Left lung (tissue), 10 donors: ENCODE results near the gene TTC1. TPM values are rescaled to one million over a fixed set of nuclear protein-coding genes. Genes with fewer than 3 reads are reported as not detected.

ENCODE experiments used
- ATAC-seq: fragments of 200-7000 bp; cut with Tn5 transposase; one replicate; pipeline ENCODE4 v1.9.1; 2020; ENCODE audit warnings: moderate library complexity
- DNase-seq, 4 donors: peaks; one replicate each; pipeline ENCODE4 v3.0.0-alpha.2; 2013 to 2020
- H3K27ac ChIP-seq, 2 donors: fragments of 200-600 bp; sonication (generic) in 1 of 2; one replicate each; pipeline versions ENCODE4 v1.5.0 to v1.8.0; 2020 to 2021
- H3K27me3 ChIP-seq, 2 donors: fragments of 200-600 bp; sonication (generic) in 1 of 2; one replicate each; pipeline versions ENCODE4 v1.5.0 to v1.8.0; 2020 to 2021
- H3K36me3 ChIP-seq, 2 donors: fragments of 200-600 bp; sonication (generic) in 1 of 2; one replicate each; pipeline versions ENCODE4 v1.5.0 to v1.8.0; 2020 to 2021
- H3K4me1 ChIP-seq, 2 donors: fragments of 200-600 bp; one replicate each; pipeline ENCODE4 v1.8.0; 2021
- H3K4me3 ChIP-seq, 2 donors: fragments of 200-600 bp; sonication (generic) in 1 of 2; one replicate each; pipeline versions ENCODE4 v1.5.0 to v1.8.0; 2020 to 2021; ENCODE audit warnings: mild to moderate bottlenecking in 1 of 2
- H3K9me3 ChIP-seq, 2 donors: fragments of 200-600 bp; sonication (generic) in 1 of 2; one replicate each; pipeline versions ENCODE4 v1.5.0 to v1.8.0; 2020 to 2021
- intact Hi-C, 2 donors: fragments of 100-400 bp; cut with DNase I; formaldehyde crosslinking; loops; one replicate each; pipeline versions ENCODE4 v1.11.2 to v1.14.2; 2022
- polyA plus RNA-seq, 6 donors: library from polyadenylated mRNA; unstranded; fragments of 120-200 nt; gene quantifications; one replicate each; pipeline ENCODE4 v1.2.1, GENCODE V29; 2013; ENCODE audit not compliant: insufficient read length in 6 of 6
- total RNA-seq, 2 donors: library from RNA; stranded (reverse); fragmentation: NEBNext Ultra II Directional; extraction: Animal tissue kit (Norgen Biotek cat#: 25700); gene quantifications; one replicate each; pipeline ENCODE4 v1.2.1, GENCODE V29; 2021
- TF ChIP-seq, protein P1 (sequence below), 2 donors: fragments of 200-600 bp; sonication (generic) in 1 of 2; IDR thresholded peaks; one replicate each; pipeline versions ENCODE4 v1.5.0 to v1.8.0; 2021; ENCODE audit warnings: antibody characterized with exemption in 2 of 2
- donor health status: DM: no; HTN: yes; CAD: no.
- donor health status: DM: no; HTN: no; CAD: no.

Gene TTC1
- total and polyA plus RNA-seq, 8 donors = 43.1 to 58.5 (median 53.5) TPM

DNA sequence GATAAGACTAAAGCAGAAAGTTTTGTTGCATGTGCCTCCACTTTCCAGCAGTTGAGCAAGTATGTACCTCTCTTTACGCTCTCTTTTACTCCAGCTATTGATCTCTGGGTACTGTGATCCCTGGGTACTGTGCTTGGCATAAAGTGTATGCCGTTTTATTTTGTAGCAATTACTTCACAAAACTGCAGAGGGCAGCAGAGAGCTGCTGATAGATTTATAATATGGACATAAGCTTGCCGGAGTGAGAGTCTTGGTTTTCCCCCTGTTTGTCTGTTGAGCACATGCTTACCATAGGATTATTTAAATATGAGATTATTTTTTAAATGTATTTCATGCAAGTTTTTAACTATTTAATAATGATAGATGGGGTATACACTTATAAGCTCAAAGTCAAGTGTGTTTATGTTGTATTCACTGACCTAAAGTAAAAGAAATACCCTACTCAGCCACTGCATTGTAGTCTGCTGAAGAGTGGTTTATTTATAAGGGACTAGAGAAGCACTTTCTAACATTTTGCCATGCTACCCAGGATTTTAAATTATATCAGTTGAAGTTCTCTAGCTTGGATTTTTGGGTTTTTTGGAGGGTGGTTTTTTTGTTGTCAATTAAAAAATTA lies 13.0 kb downstream of the TTC1 start:
- Histone ChIP-seq H3K4me1 (peaks cover 0 to 47% of the 10 kb centered on the region in 2 donors), H3K36me3 (peaks cover 0 to 29% of the 10 kb centered on the region in 2 donors), H3K4me3 (no peak overlapping the region), H3K9me3 (no peaks in the 10 kb centered on the region), H3K27me3 (no peaks in the 10 kb centered on the region), H3K27ac (peak overlapping the region in 1 of 2 donors; percentile 13)
- ATAC-seq (peak; percentile 93), DNase-seq (peak in 2 of 4 donors; percentile 71 to 81)
- TF ChIP-seq, protein P1, sequence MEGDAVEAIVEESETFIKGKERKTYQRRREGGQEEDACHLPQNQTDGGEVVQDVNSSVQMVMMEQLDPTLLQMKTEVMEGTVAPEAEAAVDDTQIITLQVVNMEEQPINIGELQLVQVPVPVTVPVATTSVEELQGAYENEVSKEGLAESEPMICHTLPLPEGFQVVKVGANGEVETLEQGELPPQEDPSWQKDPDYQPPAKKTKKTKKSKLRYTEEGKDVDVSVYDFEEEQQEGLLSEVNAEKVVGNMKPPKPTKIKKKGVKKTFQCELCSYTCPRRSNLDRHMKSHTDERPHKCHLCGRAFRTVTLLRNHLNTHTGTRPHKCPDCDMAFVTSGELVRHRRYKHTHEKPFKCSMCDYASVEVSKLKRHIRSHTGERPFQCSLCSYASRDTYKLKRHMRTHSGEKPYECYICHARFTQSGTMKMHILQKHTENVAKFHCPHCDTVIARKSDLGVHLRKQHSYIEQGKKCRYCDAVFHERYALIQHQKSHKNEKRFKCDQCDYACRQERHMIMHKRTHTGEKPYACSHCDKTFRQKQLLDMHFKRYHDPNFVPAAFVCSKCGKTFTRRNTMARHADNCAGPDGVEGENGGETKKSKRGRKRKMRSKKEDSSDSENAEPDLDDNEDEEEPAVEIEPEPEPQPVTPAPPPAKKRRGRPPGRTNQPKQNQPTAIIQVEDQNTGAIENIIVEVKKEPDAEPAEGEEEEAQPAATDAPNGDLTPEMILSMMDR (IDR thresholded peaks at IDR 0.05) = peak; percentile 67 to 79
- intact Hi-C loops = loop anchor here in 1 of 2 donors (5.0 kb wide), 1 partner anchor 320 kb away; no protein-coding TSS in a partner anchor

DNA sequence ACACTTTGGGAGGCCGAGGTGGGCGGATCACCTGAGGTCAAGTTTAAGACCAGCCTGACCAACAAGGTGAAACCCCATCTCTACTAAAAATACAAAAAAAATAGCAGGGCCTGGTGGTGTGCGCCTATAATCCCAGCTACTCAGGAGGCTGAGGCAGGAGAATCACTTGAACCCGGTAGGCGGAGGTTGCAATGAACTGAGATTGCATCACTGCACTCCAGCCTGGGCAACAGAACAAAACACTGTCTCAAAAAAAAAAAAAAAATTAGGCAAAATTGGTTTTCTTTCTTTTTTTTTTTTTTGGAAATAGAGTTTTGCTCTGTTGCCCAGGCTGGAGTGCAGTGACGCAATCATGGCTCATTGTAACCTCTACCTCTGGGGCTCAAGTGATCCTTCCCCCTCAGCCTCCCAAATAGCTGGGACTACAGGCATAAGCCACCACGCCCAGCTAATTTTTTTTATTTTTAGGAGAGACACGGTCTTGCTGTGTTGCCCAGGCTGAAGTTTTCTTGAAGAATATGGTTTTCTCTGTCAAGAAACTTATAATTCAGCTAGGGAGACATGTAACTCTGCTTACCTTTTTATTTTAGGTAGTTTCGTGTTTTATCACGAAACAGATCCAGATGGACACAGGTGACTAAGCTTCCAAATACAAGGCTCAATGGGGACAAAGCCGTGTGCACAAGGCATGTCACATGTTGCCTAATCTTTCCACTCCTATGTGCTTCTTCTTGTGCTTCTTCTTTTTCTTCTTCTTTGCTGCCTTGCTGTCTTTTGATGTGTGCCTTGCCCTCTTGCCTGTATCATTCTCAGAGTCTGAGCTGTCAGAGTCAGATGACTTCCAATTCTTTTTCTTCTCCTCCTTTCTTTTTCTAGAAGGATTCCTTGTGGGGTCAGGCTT lies 14.3 kb downstream of the TTC1 start:
- Histone ChIP-seq H3K27me3 (no peaks in the 10 kb centered on the region), H3K27ac (no peak overlapping the region), H3K36me3 (peaks cover 0 to 35% of the 10 kb centered on the region in 2 donors), H3K4me3 (no peak overlapping the region), H3K4me1 (peaks cover 0 to 47% of the 10 kb centered on the region in 2 donors), H3K9me3 (no peaks in the 10 kb centered on the region)
- intact Hi-C loops = loop anchor here in 1 of 2 donors (5.0 kb wide), 1 partner anchor 319 kb away; no protein-coding TSS in a partner anchor
- DNase-seq (no peak), ATAC-seq (no peak)
- TF ChIP-seq, protein P1 (IDR thresholded peaks at IDR 0.05) = no peak

DNA sequence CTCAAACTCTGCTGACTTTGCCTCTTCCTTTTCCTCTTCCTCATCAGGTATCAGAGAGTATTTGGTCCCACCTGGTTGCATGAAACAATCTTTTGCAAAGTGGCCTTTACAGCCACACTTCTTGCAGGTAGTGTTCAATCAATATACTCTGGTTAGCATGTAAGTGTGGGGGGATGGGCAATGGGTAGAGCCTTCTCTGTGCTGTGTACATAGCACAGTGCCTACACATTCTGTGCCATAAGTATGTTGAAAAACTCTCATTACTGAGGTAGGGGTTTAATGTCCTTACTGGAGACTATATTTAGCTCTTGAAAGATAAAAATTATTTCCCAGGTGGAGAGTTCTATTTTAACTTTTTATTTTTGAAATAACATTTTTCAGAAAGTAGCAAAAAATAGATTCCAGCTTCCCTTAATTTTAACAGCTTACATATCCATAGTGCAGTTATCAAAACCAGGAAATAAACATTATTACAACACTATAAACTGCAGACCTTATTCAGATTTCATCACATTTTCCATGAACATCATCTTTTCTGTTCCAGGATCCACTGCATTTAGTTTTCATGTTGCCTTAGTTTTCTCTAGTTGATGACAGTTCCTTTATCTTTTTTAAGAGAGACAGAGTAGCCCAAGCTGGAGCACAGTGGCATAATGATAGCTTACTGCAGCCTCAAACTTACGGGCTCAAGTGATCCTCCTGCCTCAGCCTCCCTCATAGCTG lies 15.1 kb downstream of the TTC1 start:
- ATAC-seq (no peak), DNase-seq (no peak)
- Histone ChIP-seq H3K27ac (no peak overlapping the region), H3K4me3 (no peak overlapping the region), H3K9me3 (no peaks in the 10 kb centered on the region), H3K27me3 (no peaks in the 10 kb centered on the region), H3K4me1 (peaks cover 0 to 42% of the 10 kb centered on the region in 2 donors), H3K36me3 (peaks cover 0 to 41% of the 10 kb centered on the region in 2 donors)
- intact Hi-C loops = loop anchor here in 1 of 2 donors (5.0 kb wide), 1 partner anchor 318 kb away; no protein-coding TSS in a partner anchor
- TF ChIP-seq, protein P1 (IDR thresholded peaks at IDR 0.05) = no peak

DNA sequence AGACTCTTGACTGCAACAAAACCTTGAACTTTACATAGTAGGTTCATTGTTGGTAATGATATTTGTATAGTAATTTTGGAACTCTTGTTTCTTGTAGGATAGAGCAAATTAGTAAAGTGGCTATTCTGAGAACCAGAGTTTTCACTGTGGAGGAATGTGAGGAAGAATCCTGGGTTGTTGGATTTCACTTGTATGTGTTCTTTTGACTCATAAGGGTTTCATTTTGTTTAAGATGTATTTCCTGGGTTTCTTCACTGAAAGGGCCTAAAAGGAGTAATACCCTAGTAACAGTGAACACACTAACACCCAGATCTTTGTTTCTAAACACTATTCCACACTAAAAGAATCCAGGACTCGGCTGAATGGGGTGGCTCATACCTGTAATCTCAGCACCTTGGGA lies 20.1 kb downstream of the TTC1 start:
- Histone ChIP-seq H3K4me1 (peaks cover 0 to 11% of the 10 kb centered on the region in 2 donors), H3K36me3 (peaks cover 0 to 51% of the 10 kb centered on the region in 2 donors), H3K27ac (no peak overlapping the region), H3K27me3 (no peaks in the 10 kb centered on the region), H3K4me3 (no peak overlapping the region), H3K9me3 (no peaks in the 10 kb centered on the region)
- intact Hi-C loops = no loop called here
- ATAC-seq (no peak), DNase-seq (no peak)
- TF ChIP-seq, protein P1 (IDR thresholded peaks at IDR 0.05) = no peak
